ENCODE measurements around the gene PFKFB2.

The PFKFB2 gene

DNA sequence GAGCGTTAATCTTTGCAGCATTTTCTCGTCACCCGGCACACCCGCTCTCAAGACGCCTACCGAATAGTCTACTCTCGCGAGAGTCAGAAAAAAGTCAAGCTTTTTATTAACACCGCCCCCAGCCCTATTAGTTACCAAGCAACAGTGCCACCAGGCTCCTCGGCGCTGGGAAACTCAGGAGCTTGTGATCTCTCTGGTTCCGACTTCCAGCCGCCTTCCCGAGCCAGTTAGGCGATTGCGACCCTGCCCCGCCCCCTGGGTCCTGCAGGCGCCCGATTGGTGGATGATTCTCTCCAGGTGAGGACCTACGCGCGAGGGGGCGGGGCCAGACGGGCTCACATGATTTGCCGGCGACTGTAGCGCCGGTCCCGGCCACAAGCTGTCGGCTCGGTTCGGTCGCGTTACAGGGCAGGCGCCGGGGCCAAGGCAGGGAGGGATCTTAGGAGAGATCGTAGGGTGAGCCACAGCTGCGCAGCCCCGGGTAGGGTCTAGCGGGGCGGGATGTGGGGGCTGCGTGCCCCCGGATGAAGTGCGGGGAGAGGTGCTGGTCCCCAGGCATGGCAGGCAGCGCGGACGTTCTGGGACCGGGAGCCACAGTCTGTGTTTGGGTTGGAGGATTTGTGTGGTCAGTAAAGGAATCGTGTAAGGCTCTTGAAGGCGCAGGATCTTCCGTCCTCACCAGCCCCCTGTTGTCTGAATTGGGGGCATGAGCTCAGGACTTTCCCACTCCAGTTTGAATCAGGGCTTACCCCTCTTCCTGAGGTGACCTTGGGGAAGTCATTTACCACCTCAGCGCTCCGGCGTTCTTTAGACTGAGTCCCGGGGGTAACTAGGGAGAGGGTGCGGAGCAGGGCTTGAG lies at the start of gene PFKFB2:
Gene PFKFB2, plus strand, starts transcription at position 365 of the 859 bp plus-strand sequence. CDS start 1,443 bp downstream, outside the sequence.
- DNase-seq, result peak; percentile 99

GRCh38 chr1:207004931-207005830 lies 47.9 kb upstream of the PFKFB2 start:
- peak; percentile 39 for DNase-seq

GRCh38 chr1:207006083-207006482 lies 47.0 kb upstream of the PFKFB2 start:
- no peak for DNase-seq

GRCh38 chr1:207006914-207007313 lies 46.2 kb upstream of the PFKFB2 start:
- DNase-seq, result no peak

DNA sequence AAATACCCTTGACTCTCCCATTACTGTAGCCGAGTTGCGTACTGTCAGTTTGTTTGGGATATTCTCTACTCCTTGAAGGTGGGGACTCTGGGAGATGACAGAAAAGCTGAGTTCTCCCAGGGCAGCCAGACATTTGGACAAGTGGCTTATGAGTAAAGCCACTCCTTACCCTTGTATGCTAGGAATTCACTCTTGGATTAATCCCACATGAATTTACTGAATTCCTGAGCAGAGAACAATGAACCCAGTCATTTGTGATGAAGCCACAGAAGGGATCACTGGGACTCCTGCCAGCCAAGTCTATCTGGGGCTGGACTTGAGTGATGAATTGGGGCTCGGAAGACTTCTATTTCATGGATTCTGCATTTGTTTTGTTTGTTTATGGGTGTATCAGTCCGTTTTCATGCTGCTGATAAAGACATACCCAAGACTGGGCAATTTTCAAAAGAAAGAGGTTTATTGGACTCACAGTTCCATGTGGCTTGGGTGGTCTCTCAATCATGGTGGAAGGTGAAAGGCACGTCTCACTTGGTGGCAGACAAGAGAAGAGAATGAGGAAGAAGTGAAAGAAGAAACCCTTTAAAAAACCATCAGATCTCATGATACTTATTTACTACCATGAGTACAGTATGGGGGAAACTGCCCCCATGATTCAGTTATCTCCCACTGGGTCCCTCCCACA lies 45.6 kb upstream of the PFKFB2 start:
- DNase-seq, result no peak

DNA sequence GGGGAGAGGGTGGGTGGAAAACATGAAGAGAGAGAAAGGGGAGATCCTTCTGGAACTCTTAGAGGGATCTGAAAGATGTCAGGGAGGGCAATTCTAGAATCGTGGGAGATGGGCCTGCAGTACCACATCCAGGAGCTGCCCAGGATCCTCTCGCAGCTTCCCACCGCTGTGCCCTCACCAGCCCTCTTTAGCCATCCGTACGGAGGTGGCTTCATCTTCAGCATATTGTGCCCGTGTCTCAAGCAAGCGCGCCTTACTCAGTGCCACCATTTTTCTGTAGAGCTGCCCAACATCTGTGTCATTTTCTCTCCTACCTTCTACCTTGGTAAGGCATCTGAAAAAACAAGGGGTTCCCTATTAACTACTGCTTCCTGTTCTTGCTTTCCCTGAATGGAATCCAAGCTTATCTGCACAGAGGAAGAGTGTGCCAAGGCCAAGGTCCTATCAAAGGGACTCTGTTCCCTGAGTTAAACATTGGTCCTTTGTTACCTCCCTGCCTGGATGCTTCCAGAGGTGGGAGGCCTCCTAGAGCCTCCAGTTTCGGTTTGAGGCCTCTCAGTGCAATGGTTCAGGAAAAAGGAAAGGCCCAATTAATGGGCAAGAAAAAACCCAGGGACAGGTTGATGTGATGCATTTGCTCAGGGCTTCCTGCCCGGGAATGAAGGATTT lies 43.8 kb upstream of the PFKFB2 start:
- DNase-seq, result no peak

DNA sequence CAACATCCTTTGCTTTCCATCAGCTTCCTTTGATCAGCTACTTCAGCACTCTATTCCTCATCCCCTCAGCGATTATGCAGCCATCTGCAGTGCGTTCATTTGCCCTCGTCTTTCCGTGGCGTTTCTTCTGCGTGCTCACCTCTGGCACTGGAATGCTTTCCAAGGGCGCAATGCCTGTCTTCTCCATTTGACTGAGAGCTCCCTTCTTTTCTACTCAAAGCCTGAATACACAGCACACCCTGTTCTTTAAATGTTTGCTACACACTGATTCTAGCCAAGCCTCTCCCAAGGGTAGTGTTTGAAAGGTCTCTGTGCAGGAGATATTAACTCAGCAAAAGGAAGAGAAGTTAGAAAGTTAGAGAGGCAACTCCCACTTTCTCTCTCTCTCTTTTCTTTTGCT lies 43.1 kb upstream of the PFKFB2 start:
- DNase-seq, result no peak

DNA sequence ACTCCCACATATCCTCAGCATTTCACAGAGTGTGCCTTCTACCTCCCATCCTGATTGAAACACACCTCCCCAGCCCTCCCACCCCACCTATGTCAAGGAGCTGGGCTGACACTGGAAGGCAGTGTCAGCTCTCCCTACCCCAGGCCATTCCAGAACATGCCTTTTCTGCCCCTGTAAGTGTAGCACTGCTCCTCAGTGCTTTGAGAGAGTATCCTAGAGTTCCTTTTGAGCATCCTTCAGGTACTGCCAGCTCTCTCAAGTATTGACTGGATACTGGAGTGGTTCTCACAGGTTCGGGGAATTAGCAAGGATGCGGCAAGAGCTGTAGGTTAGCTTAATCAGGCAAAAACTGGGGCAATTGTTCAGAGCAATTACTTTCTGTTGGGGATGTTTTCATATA lies 42.3 kb upstream of the PFKFB2 start:
- DNase-seq, result no peak

GRCh38 chr1:207013321-207014085 lies 39.6 kb upstream of the PFKFB2 start:
- no peak for DNase-seq

DNA sequence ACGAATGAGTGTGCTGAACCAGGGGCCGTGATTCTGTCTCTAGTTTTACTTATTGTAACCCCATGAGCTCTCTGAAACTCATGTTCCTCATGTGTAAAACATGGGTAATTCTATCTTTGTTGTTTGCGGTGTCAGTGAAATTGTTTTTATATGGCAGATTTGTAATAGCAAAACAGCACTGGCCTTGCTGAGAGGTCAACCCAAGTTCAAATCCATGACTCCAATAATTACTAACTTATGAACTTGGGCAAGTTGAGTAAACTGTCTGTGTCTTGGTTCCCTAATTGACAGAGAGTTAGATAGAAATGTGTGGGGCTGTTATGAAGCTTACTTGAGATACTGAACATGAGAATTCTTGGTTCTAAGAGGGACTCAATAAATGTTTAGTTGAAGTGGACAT lies 38.3 kb upstream of the PFKFB2 start:
- no peak for DNase-seq

- no peak for DNase-seq
These were observed 37.3 kb upstream of the PFKFB2 start for GRCh38 chr1:207015791-207016190.

DNA sequence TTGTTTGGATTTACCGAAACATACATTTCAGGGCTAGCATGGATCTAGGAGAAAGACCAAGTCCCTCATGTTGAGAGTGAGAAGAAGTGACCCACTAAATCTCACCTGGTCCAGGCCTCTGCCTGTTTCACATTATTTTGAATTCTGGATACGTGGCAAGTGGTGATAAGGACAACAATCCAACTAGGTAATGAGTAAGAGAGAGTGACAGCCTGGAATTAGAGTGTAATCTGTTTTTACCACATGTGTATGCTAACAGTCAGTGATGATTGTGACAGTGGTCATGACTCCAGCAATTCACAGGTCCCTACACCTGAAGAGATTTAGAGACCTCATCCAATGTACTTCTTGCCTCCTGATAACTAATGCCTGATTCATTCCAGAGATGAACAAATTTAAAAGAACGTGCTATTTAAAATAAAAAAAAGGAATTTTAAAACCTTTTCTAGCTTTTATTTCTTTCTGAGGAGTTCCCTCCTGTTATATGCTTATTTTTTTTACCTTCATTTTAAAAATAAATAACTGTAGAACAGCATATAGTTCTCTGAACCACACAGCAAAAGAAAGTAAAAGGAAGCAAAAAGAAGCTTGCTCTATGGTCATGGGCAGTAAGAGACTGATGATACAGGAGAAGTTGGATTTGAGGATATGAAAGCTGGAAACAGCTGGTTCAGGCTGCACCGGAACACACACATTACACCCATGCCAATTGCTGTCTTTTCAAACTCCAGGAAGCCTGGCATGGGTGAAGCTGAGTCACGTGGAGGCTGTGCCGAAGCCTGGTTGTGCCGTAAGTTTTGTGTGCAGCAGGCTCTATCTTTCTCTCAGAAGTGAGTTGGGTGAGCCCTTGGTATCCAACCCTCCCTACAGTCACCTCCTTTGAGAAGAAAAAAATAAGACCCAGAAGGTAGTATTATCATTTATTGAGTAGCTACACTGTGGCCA lies 35.2 kb upstream of the PFKFB2 start:
- DNase-seq, result no peak

DNA sequence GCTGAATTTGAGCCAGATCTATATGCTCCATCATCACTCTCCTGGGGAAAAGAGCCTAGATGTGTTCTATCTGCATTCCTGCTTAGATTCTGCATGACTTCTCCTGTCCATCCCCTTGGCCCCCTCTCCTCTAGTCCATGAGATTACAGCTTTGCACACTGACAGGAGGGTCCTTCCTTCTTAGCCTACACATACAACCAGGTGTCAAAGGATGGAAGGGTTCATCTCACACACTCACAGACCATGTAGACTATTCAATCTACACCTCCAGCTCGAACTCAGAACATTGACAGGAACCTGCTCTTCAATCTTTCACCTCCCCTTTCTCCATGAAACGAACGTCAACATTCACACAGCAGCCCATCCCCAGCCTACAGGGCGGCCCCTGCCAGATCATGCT lies 34.4 kb upstream of the PFKFB2 start:
- no peak for DNase-seq

DNA sequence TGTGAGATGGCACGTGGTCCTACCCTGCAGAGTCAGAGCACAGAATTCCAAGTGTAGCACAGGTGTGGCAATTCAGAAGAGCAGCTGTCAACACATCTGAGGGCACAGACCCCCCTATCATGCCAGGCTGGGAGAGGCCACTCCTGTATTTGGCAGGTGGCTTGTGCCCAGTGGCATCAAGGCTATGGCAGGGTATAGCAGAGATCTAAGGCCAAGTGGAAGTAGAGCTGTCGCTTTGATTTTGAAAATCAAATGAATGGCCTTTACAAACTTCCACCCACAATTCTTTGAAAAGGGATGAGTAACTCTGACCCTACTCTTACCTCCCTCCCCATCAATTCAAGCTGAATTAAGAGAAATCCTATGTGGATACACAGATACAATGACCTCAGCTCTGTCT lies 33.9 kb upstream of the PFKFB2 start:
- no peak for DNase-seq

- DNase-seq, result no peak
These were observed 33.4 kb upstream of the PFKFB2 start for GRCh38 chr1:207019661-207020060.

DNA sequence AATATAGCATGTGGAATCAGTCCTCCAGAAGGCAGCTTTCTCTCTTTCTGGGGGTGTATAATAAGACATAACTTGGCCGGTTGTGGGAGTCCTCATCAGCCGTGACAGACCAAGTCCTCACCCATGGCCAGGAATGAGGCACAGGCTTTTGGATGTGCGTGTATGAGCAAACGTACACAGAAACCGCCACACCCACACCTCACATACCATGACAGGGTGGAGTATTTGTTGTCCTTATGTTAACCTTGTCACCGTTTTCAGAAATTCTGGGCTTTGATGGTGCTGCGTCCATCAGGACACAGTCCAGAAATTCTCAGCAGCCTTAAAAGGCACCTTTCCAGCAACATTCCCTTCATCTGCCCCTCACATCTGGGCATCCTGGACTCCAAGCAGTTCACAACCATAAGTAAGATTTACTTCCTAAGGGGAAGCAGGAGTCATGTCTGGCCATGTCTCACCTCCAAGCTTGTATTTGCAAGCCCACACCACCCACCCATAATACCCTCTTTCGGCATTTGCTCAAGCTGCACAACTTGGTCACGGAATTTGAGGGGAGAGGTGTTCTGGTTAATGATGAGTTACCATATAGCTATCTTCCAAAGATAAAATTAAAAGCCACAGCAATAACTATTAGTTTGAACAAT lies 32.9 kb upstream of the PFKFB2 start:
- DNase-seq, result no peak

GRCh38 chr1:207020709-207021107 lies 32.4 kb upstream of the PFKFB2 start:
- DNase-seq, result no peak

DNA sequence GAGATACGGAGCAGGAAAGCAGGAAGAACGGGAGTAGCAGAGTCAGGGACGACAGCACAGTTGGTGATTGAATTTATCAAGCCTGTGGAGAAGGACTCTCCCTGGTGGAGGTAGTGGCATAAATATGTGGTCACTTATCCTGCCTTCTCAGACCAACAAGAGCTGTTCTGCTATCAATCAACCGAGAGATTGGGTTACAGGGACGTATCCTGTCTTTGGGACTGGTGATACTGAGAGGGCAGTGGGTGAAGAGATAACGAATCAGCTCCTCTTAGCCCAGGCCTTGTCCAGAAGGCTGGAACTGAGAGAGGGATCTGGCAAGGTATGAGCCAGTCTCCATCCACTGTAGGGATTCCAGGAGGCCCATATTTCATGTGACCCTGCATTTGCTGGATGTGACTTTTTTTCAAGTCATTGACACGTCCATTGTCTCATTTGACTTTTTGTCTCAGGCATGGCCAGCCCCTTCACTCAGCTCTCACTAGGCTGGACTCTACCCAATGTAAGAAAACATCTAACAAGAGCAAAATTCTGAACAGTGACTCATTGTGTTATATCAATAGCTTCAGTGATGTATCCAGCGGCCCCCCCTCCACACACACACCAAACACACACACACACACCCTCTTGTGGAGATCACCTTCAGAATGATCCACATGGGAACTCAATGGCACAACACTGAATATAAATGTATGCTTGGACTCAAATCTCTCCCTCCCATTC lies 31.8 kb upstream of the PFKFB2 start:
- DNase-seq, result no peak

DNA sequence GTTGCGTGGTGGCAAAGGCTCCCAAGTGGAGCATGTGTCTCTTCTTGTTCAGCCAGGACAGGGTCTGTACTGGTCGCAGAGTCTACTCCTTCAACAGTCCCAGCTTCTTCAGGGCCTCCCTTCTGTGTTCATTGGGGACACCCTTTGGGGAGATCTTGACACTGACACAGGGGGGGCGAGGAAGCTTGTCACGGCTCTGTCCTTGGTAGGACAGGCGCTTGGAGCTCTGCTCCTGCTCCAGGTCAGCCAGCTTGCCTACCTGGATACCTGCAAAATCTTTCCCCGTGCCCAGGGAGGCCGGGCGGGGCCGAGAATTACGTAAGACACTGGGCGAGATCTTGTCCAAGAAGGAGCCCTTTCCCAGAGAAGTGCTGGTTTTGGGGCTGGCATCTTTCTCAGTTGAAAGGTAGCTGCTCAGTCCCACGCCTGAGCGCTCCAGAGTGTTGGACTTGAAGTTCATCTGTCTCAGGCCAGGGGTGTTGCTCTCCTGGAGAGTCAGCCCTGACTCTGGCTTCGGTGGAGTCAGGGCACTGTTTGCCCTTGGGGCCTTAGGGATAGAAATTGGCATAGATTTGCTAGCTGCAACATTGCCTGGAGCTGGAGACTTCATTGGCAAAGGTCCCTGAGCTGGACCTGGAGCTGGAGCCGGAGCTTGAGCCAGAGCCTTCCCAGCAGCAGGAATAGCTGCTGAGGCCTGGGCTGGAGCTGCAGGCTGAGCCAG lies 31.0 kb upstream of the PFKFB2 start:
- no peak for DNase-seq

All from NCI-H2171 treated with DMSO at 0.1 percent for 48 hours (cell line).